ENCODE measurements around the gene MS4A2. TPM values are rescaled to one million over a fixed set of nuclear protein-coding genes. Genes with fewer than 3 reads are reported as not detected.

The MS4A2 gene
- total RNA-seq, 1 experiment from 2014 or later = not detected

DNA sequence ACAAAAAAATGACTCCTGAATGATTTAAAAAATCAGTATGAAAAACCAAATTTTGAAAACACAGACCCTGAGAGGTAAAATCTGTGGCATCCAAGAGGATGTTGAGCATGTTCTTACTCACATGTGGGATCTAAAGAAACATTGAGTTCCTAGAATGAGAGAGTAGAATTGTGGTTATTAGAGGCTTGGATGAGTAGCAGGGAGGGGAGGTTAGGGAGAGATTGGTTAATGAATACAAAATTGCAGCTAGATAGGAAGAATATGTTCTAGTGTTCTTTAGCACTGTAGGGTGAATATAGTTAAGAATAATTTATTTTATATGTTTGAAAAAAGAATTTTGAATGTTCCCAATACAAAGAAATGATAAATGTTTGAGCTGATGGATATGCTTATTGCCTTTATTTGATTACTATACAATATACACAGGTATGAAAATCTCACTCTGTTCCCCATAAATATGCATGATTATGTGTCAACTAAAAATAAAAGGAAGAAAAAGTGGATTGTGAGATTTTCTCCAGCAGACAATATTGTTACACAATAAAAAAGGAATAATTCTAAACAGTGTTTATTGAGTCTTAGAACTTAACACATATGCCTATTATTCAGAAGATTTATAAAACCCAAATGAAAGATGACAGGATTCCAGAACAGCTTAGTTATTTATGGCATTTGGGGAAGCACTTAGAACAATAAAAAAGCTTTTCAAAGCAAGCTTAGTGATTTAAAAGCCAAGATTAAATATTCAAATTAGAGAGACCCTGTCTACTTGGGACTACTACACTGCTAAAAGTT is 28.7 kb downstream of the MS4A2 start:
- ATAC-seq = no peak
- no peaks in the 10 kb centered on the region for H3K27me3 ChIP-seq (ENCODE audit: insufficient read depth, low read length)
- no peak overlapping the region for H3K4me3 ChIP-seq (replicated peaks in 1 of 2; ENCODE audit: low read depth in 1 of 2, low read length in 2 of 2)
- no peaks in the 10 kb centered on the region for H3K9me3 ChIP-seq (ENCODE audit: control insufficient read depth in 1 of 2, insufficient read depth in 1 of 2, low read depth in 1 of 2, low read length in 2 of 2)
- H3K9ac ChIP-seq (ENCODE audit: low read length) = no peak overlapping the region
- no peaks in the 10 kb centered on the region for H4K20me1 ChIP-seq (ENCODE audit: insufficient read depth)
- BruUV-seq (replicated peaks) = no TSS peak
- H3K4me1 ChIP-seq (ENCODE audit: control insufficient read depth in 1 of 2, insufficient read depth in 2 of 2, low read length in 2 of 2) = no peaks in the 10 kb centered on the region
- H3K79me2 ChIP-seq (ENCODE audit: insufficient read depth, low read length) = no peaks in the 10 kb centered on the region
- ChIA-PET CTCF (interaction anchor here (1.0 kb wide), 1 partner anchor 134 kb away, joined by 4 read pairs; no protein-coding TSS in a partner anchor), POLR2A (no interaction called here), RAD21 (ENCODE audit: low non-redundant PET in 1 of 2, low total read pairs in 2 of 2, uncharacterized antibody in 2 of 2, unreplicated experiment in 2 of 2) (no interaction called here)
- TF ChIP-seq, protein P1, sequence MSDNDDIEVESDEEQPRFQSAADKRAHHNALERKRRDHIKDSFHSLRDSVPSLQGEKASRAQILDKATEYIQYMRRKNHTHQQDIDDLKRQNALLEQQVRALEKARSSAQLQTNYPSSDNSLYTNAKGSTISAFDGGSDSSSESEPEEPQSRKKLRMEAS (IDR thresholded peaks at IDR 0.05) = no peak
- no peak for TF ChIP-seq RAD21 (IDR thresholded peaks at IDR 0.05; ENCODE audit: low read depth)
- TF ChIP-seq EZH2phosphoT487 (IDR thresholded peaks at IDR 0.05; ENCODE audit: borderline replicate concordance) = no peak
- no peak for TF ChIP-seq YY1 (IDR thresholded peaks at IDR 0.05; ENCODE audit: extremely low read depth, insufficient replicate concordance, low read depth, low read length)
- TF ChIP-seq, protein P2, sequence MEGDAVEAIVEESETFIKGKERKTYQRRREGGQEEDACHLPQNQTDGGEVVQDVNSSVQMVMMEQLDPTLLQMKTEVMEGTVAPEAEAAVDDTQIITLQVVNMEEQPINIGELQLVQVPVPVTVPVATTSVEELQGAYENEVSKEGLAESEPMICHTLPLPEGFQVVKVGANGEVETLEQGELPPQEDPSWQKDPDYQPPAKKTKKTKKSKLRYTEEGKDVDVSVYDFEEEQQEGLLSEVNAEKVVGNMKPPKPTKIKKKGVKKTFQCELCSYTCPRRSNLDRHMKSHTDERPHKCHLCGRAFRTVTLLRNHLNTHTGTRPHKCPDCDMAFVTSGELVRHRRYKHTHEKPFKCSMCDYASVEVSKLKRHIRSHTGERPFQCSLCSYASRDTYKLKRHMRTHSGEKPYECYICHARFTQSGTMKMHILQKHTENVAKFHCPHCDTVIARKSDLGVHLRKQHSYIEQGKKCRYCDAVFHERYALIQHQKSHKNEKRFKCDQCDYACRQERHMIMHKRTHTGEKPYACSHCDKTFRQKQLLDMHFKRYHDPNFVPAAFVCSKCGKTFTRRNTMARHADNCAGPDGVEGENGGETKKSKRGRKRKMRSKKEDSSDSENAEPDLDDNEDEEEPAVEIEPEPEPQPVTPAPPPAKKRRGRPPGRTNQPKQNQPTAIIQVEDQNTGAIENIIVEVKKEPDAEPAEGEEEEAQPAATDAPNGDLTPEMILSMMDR (IDR thresholded peaks at IDR 0.05 in 2 of 3, conservative IDR thresholded peaks at IDR 0.05 in 1 of 3; ENCODE audit: borderline replicate concordance in 1 of 3, insufficient read depth in 1 of 3, low read depth in 2 of 3, low read length in 2 of 3) = no peak
- no peak for TF ChIP-seq CEBPB (IDR thresholded peaks at IDR 0.05; ENCODE audit: low read depth)
- TF ChIP-seq EZH2 (IDR thresholded peaks at IDR 0.05) = no peak
- TF ChIP-seq EGR1 (IDR thresholded peaks at IDR 0.05; ENCODE audit: low read depth) = no peak
- no peak for TF ChIP-seq FOSL1 (IDR thresholded peaks at IDR 0.05; ENCODE audit: low read depth)
- no peak for TF ChIP-seq SRF (IDR thresholded peaks at IDR 0.05; ENCODE audit: low read depth)
- no peak for TF ChIP-seq POLR2A (IDR thresholded peaks at IDR 0.05; ENCODE audit: borderline replicate concordance, extremely low read depth, insufficient read depth, insufficient read length)
- TF ChIP-seq SIN3A (IDR thresholded peaks at IDR 0.05; ENCODE audit: low read depth) = no peak
- TF ChIP-seq, protein P3, sequence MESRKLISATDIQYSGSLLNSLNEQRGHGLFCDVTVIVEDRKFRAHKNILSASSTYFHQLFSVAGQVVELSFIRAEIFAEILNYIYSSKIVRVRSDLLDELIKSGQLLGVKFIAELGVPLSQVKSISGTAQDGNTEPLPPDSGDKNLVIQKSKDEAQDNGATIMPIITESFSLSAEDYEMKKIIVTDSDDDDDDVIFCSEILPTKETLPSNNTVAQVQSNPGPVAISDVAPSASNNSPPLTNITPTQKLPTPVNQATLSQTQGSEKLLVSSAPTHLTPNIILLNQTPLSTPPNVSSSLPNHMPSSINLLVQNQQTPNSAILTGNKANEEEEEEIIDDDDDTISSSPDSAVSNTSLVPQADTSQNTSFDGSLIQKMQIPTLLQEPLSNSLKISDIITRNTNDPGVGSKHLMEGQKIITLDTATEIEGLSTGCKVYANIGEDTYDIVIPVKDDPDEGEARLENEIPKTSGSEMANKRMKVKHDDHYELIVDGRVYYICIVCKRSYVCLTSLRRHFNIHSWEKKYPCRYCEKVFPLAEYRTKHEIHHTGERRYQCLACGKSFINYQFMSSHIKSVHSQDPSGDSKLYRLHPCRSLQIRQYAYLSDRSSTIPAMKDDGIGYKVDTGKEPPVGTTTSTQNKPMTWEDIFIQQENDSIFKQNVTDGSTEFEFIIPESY (IDR thresholded peaks at IDR 0.05; ENCODE audit: extremely low read depth, insufficient replicate concordance, low read length) = no peak
- no peak for TF ChIP-seq CBX3 (IDR thresholded peaks at IDR 0.05; ENCODE audit: low read depth)
- TF ChIP-seq TCF7L2 (IDR thresholded peaks at IDR 0.05; ENCODE audit: borderline replicate concordance, extremely low read depth, insufficient read depth, insufficient read length) = no peak
- no peak for DNase-seq (ENCODE audit: low read depth, low spot score)
- H3K36me3 ChIP-seq (ENCODE audit: control insufficient read depth in 1 of 2, insufficient read depth in 2 of 2, low read length in 2 of 2) = no peaks in the 10 kb centered on the region
- no peak overlapping the region for H3K27ac ChIP-seq (ENCODE audit: low read depth, low read length)
- no peak overlapping the region for H3K4me2 ChIP-seq (ENCODE audit: low read length)
- intact Hi-C loops (cut with micrococcal nuclease) = loop anchor here (5.0 kb wide), 1 partner anchor 135 kb away; no protein-coding TSS in a partner anchor
- no peaks in the 10 kb centered on the region for H3K9me2 ChIP-seq (ENCODE audit: insufficient read depth)
- H2AFZ ChIP-seq (ENCODE audit: low read depth, low read length, poor library complexity, severe bottlenecking) = no peak overlapping the region

Data from HCT116 (cell line).